Smooth muscle cell (in vitro differentiated cells): Measurements from ENCODE around the gene DAPK1. TPM values are rescaled to one million over a fixed set of nuclear protein-coding genes. Genes with fewer than 3 reads are reported as not detected.

Experiments
- DNase-seq: peaks from one replicate; lab custom pipeline; 2025; ENCODE audit not compliant: unreplicated experiment; lab: John Stamatoyannopoulos, UW
- H2AFZ ChIP-seq: fragments of 200-600 bp; sonication (generic); 2 replicates; pipeline ENCODE4 v1.6.0; 2016; ENCODE audit warnings: antibody characterized with exemption, low read depth, mild to moderate bottlenecking
- H3F3A ChIP-seq: fragments of 200-600 bp; sonication (generic); 2 replicates; pipeline ENCODE4 v1.6.0; 2017; ENCODE audit warnings: antibody characterized with exemption, low read depth
- H3K27ac ChIP-seq: fragments of 200-600 bp; sonication (generic); 2 replicates; pipeline ENCODE4 v1.5.1; 2016; ENCODE audit warnings: low read depth, mild to moderate bottlenecking
- H3K27me3 ChIP-seq: fragments of 200-600 bp; sonication (generic); 2 replicates; pipeline ENCODE4 v1.6.1; 2016; ENCODE audit warnings: low read depth, mild to moderate bottlenecking
- H3K36me3 ChIP-seq: fragments of 200-600 bp; sonication (generic); 2 replicates; pipeline ENCODE4 v1.5.1; 2016; ENCODE audit warnings: low read depth
- H3K4me1 ChIP-seq: fragments of 200-600 bp; sonication (generic); 2 replicates; pipeline ENCODE4 v1.5.1; 2016; ENCODE audit warnings: low read depth
- H3K4me2 ChIP-seq: fragments of 200-600 bp; sonication (generic); 2 replicates; pipeline ENCODE4 v1.6.0; 2016; ENCODE audit warnings: mild to moderate bottlenecking
- H3K4me3 ChIP-seq: fragments of 200-600 bp; sonication (generic); 2 replicates; pipeline ENCODE4 v1.5.1; 2016; ENCODE audit warnings: mild to moderate bottlenecking
- H3K79me2 ChIP-seq: fragments of 200-600 bp; sonication (generic); 2 replicates; pipeline ENCODE4 v1.6.0; 2016; ENCODE audit warnings: low read depth, mild to moderate bottlenecking
- H3K9ac ChIP-seq: fragments of 200-600 bp; sonication (generic); 2 replicates; pipeline ENCODE4 v1.6.0; 2016; ENCODE audit warnings: low read depth
- H3K9me3 ChIP-seq: fragments of 200-600 bp; sonication (generic); replicated peaks from 2 replicates; pipeline ENCODE4 v1.5.1; 2016; ENCODE audit warnings: low read depth
- H4K20me1 ChIP-seq: fragments of 200-600 bp; sonication (generic); 2 replicates; pipeline ENCODE4 v1.6.0; 2016; ENCODE audit warnings: low read depth
- CTCF ChIP-seq: fragments of 200-600 bp; sonication (generic); IDR thresholded peaks from 2 replicates; pipeline ENCODE4 v1.5.1; 2017; ENCODE audit warnings: borderline replicate concordance, mild to moderate bottlenecking, antibody characterized with exemption; ENCODE audit not compliant: insufficient read depth, poor library complexity, severe bottlenecking
- WGBS: methylation state at CpG from one replicate; pipeline ENCODE4 v1.1.7; 2016; ENCODE audit warnings: low lambda C conversion rate; 5-methylcytosine and 5-hydroxymethylcytosine counted together
- polyA plus RNA-seq: library from polyadenylated mRNA; unstranded; fragments of >200 nt; fragmentation: Nextera tagmentation; extraction: Ambion mirVana; gene quantifications from 2 replicates; pipeline ENCODE4 v1.2.1, GENCODE V29; 2016
- total RNA-seq: library from RNA; depleted of rRNA; stranded (reverse); fragments of >200 nt; gene quantifications from 2 replicates; pipeline ENCODE4 v1.2.3, GENCODE V29; 2014

The DAPK1 gene
- total and polyA plus RNA-seq, 2 experiments from 2014 or later, result 12.6 to 20.3 TPM

- peak overlapping the region; percentile 68 for H3K4me2 ChIP-seq
- no peaks in the 10 kb centered on the region for H3K27me3 ChIP-seq
- H3K4me1 ChIP-seq, result peaks cover 8% of the 10 kb centered on the region
- H3K9me3 ChIP-seq, result no peaks in the 10 kb centered on the region
- no peak overlapping the region for H3K9ac ChIP-seq
- H3F3A ChIP-seq, result peaks cover 12% of the 10 kb centered on the region
- TF ChIP-seq CTCF, result no peak
- H2AFZ ChIP-seq, result no peak overlapping the region
- no peak overlapping the region for H3K4me3 ChIP-seq
- H4K20me1 ChIP-seq, result no peaks in the 10 kb centered on the region
- DNase-seq, result no peak
- peak overlapping the region; percentile 76 for H3K27ac ChIP-seq
- no peaks in the 10 kb centered on the region for H3K79me2 ChIP-seq
- H3K36me3 ChIP-seq, result no peaks in the 10 kb centered on the region
- WGBS, result 91% methylated on average over 5 of the region's 5 CpGs
Observed at GRCh38 chr9:87593359-87593980, 95.8 kb downstream of the DAPK1 start.

- Histone ChIP-seq H3K27ac (peak overlapping the region; percentile 76), H3K4me3 (no peak overlapping the region), H3K9ac (peak overlapping the region; percentile 11), H3K4me2 (peak overlapping the region; percentile 68), H3K27me3 (no peaks in the 10 kb centered on the region), H3F3A (peaks cover 19% of the 10 kb centered on the region), H3K36me3 (no peaks in the 10 kb centered on the region), H4K20me1 (no peaks in the 10 kb centered on the region), H3K4me1 (peaks cover 11% of the 10 kb centered on the region), H3K79me2 (no peaks in the 10 kb centered on the region), H2AFZ (no peak overlapping the region), H3K9me3 (no peaks in the 10 kb centered on the region)
- no peak for TF ChIP-seq CTCF
- 33% methylated on average over 4 of the region's 4 CpGs for WGBS
- no peak for DNase-seq
Observed at GRCh38 chr9:87594194-87594593, 96.5 kb downstream of the DAPK1 start.

- peaks cover 23% of the 10 kb centered on the region for H3F3A ChIP-seq
- no peaks in the 10 kb centered on the region for H3K79me2 ChIP-seq
- peak overlapping the region; percentile 11 for H3K9ac ChIP-seq
- H4K20me1 ChIP-seq, result no peaks in the 10 kb centered on the region
- H3K27ac ChIP-seq, result peak overlapping the region; percentile 76
- H3K4me1 ChIP-seq, result peaks cover 16% of the 10 kb centered on the region
- no peak overlapping the region for H2AFZ ChIP-seq
- H3K4me2 ChIP-seq, result peak overlapping the region; percentile 68
- no peak overlapping the region for H3K4me3 ChIP-seq
- DNase-seq, result no peak
- H3K27me3 ChIP-seq, result no peaks in the 10 kb centered on the region
- TF ChIP-seq CTCF, result no peak
- no peaks in the 10 kb centered on the region for H3K9me3 ChIP-seq
- H3K36me3 ChIP-seq, result no peaks in the 10 kb centered on the region
Observed at GRCh38 chr9:87594662-87595061, 97.0 kb downstream of the DAPK1 start.

- no peaks in the 10 kb centered on the region for H3K27me3 ChIP-seq
- H3K79me2 ChIP-seq, result no peaks in the 10 kb centered on the region
- peaks cover 18% of the 10 kb centered on the region for H3K4me1 ChIP-seq
- no peak for TF ChIP-seq CTCF
- H3K4me3 ChIP-seq, result no peak overlapping the region
- H3K9me3 ChIP-seq, result no peaks in the 10 kb centered on the region
- H4K20me1 ChIP-seq, result no peaks in the 10 kb centered on the region
- H3K9ac ChIP-seq, result no peak overlapping the region
- 96% methylated on average over 12 of the region's 12 CpGs for WGBS
- H3K36me3 ChIP-seq, result no peaks in the 10 kb centered on the region
- H3K4me2 ChIP-seq, result no peak overlapping the region
- DNase-seq, result no peak
- H2AFZ ChIP-seq, result no peak overlapping the region
- no peak overlapping the region for H3K27ac ChIP-seq
- H3F3A ChIP-seq, result peaks cover 28% of the 10 kb centered on the region
Observed at GRCh38 chr9:87595610-87596009, 97.9 kb downstream of the DAPK1 start.
